ENCODE data around the gene IP6K2. TPM values are rescaled to one million over a fixed set of nuclear protein-coding genes. Genes with fewer than 3 reads are reported as not detected.
A peak's percentile ranks its signal among the peaks of the same experiment; 100 is the strongest.

Gene IP6K2
- total and polyA plus RNA-seq, 2 of the 13 experiments (the other 11 are each of a cell fraction or from before 2014, with no cell fraction given), result 85.5 to 112 TPM

DNA sequence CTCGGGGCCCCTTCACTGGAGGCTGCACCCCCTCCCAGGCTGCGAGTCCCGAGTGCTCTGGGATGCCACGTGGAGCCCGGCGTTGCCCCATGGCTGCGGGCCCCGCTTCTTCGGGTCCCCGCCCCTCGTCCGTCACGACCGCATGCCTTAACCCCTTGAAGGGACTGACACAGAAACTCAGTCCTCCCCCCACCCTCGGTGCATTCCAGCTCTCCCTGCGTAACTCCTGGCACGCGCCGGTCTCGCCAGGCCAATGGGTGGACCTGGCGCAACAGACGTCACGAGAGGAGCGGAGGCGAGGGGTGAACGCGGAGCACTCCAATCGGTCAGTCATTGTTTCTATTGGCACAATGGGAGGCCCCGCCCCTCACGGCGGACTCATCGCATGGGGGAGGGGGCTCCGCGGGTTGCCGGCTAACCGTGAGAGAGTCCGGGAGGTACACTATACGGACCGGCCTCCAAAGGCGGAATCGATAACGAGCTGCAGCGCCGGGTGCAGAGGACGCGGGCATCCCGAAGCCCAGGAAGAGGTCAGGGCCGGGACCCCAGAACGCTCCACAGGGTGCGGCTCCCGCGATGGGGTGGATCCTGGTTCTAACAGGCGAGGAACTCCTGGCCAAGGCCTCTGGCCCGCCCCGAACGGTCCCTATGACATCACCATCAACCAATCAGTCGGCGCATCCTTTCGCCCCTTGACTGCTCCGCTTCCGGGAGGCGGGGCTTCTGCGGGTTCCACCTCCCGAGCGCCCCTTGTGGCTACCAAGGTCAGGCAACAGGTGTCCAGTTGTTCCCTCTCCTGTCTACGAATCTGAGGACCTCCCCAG, 53.3 kb downstream of the IP6K2 start (continued):
- TF ChIP-seq, protein P1, sequence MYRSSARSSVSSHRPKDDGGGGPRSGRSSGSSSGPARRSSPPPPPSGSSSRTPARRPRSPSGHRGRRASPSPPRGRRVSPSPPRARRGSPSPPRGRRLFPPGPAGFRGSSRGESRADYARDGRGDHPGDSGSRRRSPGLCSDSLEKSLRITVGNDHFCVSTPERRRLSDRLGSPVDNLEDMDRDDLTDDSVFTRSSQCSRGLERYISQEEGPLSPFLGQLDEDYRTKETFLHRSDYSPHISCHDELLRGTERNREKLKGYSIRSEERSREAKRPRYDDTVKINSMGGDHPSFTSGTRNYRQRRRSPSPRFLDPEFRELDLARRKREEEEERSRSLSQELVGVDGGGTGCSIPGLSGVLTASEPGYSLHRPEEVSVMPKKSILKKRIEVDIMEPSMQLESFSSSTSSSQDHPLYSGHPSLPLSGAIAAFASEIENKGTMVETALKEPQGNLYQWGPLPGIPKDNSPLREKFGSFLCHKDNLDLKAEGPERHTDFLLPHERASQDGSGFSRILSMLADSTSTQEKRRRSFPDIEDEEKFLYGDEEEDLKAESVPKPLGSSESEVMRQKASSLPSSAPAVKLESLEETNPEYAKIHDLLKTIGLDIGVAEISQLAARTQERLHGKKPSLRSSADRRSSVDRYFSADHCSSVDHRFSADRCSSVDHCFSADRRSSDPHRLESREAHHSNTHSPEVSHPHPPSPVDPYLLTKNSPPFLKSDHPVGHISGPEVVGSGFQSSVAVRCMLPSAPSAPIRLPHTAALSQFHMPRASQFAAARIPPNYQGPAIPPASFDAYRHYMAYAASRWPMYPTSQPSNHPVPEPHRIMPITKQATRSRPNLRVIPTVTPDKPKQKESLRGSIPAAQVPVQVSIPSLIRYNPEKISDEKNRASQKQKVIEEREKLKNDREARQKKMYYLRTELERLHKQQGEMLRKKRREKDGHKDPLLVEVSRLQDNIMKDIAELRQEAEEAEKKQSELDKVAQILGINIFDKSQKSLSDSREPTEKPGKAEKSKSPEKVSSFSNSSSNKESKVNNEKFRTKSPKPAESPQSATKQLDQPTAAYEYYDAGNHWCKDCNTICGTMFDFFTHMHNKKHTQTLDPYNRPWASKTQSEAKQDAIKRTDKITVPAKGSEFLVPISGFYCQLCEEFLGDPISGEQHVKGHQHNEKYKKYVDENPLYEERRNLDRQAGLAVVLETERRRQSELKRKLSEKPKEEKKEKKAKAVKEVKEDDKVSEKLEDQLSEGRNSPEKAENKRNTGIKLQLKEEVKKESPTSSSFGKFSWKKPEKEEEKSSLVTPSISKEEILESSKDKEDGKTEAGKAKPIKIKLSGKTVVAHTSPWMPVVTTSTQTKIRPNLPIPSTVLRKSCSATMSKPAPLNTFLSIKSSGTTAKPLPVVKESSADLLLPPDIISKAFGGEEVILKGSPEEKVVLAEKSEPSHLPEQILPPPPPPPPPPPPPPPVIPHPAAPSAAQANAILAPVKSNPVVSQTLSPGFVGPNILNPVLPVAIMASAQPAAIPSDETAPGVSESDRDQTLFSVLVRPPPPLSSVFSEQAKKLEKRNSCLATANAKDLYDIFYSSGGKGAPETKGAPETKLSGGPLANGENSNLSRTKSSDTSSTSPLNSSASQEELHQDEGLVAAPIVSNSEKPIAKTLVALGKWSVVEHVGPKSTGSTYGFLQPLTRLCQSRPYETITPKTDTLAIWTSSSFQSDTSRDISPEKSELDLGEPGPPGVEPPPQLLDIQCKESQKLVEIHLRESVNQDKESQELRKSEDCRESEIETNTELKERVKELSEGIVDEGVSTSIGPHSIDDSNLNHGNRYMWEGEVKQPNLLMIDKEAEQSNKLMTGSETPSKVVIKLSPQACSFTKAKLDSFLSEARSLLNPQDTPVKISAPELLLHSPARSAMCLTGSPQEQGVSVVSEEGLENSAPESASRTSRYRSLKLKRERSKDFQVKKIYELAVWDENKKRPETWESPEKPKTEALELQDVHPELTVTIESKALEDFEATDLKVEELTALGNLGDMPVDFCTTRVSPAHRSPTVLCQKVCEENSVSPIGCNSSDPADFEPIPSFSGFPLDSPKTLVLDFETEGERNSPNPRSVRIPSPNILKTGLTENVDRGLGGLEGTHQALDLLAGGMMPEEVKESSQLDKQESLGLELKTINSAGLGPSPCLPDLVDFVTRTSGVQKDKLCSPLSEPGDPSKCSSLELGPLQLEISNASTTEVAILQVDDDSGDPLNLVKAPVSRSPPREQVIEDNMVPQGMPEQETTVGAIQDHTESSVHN (CRISPR knock-in tag; IDR thresholded peaks at IDR 0.05), result peak; percentile 93; the same call in 1 of the 2 replicates
- TF ChIP-seq ADNP (CRISPR knock-in tag; IDR thresholded peaks at IDR 0.05), result no peak
- TF ChIP-seq ZNF670 (CRISPR knock-in tag; IDR thresholded peaks at IDR 0.05; ENCODE audit: borderline replicate concordance), result 0 out of 2 replicates have a peak, but pooled peaks have one; percentile 59
- no peak for TF ChIP-seq ZNF7 (CRISPR knock-in tag; IDR thresholded peaks at IDR 0.05)
- no peak for TF ChIP-seq MAFK (conservative IDR thresholded peaks at IDR 0.05 in 1 of 2, IDR thresholded peaks at IDR 0.05 in 1 of 2; ENCODE audit: low read length in 2 of 2)
- no peak for TF ChIP-seq PAX8 (CRISPR knock-in tag; IDR thresholded peaks at IDR 0.05; ENCODE audit: borderline replicate concordance)
- TF ChIP-seq ZNF841 (CRISPR knock-in tag; IDR thresholded peaks at IDR 0.05; ENCODE audit: borderline replicate concordance), result no peak
- no peak for TF ChIP-seq ZNF570 (CRISPR knock-in tag; IDR thresholded peaks at IDR 0.05; ENCODE audit: borderline replicate concordance)
- no peak; the same call in 1 of the 2 replicates for TF ChIP-seq SIX1 (CRISPR knock-in tag; IDR thresholded peaks at IDR 0.05; ENCODE audit: borderline replicate concordance)
- no peak for TF ChIP-seq ZNF546 (CRISPR knock-in tag; conservative IDR thresholded peaks at IDR 0.05)
- peak; percentile 93; the same call in 1 of the 2 replicates for TF ChIP-seq DMAP1 (CRISPR knock-in tag; IDR thresholded peaks at IDR 0.05)
- 0 out of 2 replicates have a peak, but pooled peaks have one; percentile 14 for TF ChIP-seq FOXA3 (CRISPR knock-in tag; IDR thresholded peaks at IDR 0.05)
- TF ChIP-seq ATRX (CRISPR knock-in tag; IDR thresholded peaks at IDR 0.05; ENCODE audit: borderline replicate concordance), result no peak
- TF ChIP-seq ZHX2 (IDR thresholded peaks at IDR 0.05; ENCODE audit: low read depth), result peak; percentile 81
- no peak for TF ChIP-seq ZHX2 (CRISPR knock-in tag; IDR thresholded peaks at IDR 0.05; ENCODE audit: borderline replicate concordance)

All from HepG2 (cell line).